ENCODE measurements around the gene CCNG1.
"Not testable (repeated sequence)": the region's sequence is repeated elsewhere in the genome, so short reads cannot be mapped to it uniquely, and the experiment has no call there.

Gene CCNG1

DNA sequence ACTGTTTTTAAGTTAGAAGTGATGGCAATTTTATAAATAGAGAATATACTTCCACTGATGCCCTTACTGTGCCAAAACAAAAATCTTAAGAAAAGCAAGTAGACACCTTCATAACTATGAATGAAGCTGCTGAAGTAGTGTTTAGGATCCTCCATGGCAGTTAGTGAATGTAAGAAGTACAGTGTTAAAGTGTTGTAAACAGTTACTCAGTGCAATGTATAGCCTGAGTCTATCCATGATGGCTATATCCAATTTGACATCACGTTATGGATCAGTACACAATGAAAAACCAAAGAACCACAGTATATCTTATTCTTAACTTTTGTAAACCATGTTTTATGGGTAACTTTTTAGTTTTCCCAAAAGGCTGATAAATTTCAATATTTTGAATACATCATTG, 7.1 kb downstream of the CCNG1 start:
- no peak for DNase-seq (ENCODE audit: low read depth)

DNA sequence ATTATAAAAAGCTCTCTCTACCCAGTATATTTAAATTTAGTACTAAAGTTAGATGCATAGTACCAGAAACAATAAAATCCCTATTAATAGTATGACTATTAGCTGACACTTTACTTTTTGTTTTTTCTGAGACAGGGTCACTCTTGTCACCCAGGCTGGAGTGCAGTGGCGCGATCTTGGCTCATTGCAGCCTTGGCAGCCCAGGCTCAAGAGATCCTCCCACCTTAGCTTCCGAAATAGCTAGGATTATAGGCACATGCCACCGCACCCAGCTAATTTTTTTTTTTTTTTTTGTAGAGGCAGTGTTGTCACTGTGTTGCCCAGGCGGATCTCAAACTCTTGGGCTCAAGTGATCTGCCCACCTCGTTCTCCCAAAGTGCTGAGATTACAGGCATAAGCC, 8.0 kb downstream of the CCNG1 start:
- DNase-seq (ENCODE audit: low read depth) = no peak

DNA sequence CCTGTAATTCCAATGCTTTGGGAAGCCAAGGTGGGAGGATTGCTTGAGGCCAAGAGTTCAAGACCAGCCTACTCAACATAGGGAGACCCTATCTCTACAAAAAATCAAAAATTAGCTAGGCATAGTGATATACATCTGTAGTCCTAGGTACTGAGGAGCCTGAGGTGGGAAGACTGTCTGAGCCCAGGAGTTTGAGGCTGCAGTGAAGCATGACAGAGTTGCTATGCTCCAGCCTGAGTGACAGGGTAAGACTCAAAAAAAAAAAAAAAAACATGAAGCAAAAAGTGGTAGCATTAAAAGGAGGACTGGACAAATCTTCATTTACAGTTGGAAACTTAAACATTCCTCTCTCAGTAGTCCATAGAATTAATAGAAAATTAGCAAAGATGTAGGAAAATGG, 9.8 kb downstream of the CCNG1 start:
- no peak for DNase-seq (ENCODE audit: low read depth)

DNA sequence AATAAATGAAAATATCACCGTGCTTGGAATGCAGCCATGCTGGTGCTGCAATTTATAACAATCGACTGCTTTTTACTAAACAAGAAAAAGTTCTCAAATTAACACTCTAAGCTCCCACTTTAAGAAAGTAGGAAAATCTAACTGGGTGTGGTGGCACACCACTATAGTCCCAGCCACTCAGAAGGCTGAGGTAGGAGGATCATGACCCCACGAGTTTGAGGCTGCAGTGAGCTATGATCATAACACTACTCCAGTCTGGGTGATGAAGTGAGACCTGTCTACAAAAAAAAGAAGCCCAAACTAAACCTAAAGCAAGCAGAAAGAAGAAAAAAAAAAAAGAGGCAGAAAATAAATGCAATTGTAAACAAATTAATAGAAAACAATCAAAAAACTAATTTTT, 10.5 kb downstream of the CCNG1 start:
- no peak for DNase-seq (ENCODE audit: low read depth)

DNA sequence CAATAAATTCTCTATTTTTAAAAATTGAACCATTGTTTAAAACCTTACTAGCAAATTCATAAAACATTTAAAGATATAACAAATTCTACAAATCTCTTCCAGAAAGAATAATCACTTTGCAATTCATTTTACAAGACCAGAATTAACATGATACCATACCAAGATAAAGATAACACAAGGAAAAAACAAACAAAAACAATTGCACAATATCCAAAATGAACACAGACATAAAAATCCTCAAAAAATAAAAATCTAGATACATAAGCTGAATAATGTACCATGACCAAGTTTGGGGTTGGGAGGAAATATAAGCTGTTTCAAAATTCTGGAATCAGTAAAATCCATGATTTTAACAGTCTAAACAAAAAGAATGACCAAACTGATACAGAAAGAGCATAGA, 11.1 kb downstream of the CCNG1 start:
- DNase-seq (ENCODE audit: low read depth) = no peak

DNA sequence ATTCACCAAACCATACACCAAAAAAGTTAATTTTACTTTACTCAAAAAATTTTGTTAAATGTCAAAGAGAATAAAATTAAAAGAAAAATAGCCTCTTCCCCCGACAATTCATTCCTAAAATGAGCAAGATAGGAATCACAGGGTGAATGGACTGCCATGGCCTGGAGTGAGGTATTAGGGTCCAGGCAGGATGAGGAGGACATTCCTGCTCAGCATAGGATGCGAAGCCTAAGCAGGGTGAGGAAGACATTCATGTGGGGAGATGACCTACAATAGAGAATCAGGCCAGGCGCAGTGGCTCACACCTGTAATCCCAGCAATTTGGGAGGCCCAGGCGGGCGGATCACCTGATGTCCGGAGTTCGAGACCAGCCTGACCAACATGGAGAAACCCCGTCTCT, 14.1 kb downstream of the CCNG1 start:
- no peak for DNase-seq (ENCODE audit: low read depth)

DNA sequence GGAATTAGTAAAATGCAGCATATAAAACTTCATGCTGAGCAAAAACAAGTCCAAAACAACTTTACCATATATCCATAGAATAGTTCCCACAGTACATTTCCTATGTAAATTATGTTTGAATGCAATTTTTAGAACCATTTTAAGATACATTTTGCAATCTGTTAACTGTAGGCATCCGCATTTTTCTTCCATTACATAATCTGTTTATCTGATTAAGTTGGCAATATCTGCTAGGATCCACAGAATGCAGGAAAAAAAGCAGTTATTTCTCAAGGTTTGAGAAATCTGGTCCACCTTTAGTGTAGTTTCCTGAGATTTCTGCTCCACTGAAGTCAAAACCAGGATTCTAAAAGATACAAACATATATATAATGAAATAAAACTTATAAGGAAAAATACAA, 16.3 kb downstream of the CCNG1 start:
- no peak for DNase-seq (ENCODE audit: low read depth)

DNA sequence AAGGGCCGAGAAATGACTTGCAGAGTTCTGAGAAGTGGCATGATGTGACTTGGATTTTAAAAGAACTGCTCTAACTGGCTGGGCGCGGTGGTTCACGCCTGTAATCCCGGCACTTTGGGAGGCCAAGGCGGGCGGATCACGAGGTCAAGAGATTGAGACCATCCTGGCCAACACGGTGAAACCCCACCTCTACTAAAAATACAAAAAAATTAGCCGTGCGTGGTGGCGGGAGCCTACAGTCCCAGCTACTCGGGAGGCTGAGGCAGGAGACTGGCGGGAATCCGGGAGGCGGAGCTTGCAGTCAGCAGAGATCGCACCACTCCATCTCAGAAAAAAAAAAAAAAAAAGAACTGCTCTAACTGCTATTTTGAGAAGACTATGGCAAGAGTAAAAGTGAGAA, 18.0 kb downstream of the CCNG1 start:
- DNase-seq (ENCODE audit: low read depth) = not testable (repeated sequence)

DNA sequence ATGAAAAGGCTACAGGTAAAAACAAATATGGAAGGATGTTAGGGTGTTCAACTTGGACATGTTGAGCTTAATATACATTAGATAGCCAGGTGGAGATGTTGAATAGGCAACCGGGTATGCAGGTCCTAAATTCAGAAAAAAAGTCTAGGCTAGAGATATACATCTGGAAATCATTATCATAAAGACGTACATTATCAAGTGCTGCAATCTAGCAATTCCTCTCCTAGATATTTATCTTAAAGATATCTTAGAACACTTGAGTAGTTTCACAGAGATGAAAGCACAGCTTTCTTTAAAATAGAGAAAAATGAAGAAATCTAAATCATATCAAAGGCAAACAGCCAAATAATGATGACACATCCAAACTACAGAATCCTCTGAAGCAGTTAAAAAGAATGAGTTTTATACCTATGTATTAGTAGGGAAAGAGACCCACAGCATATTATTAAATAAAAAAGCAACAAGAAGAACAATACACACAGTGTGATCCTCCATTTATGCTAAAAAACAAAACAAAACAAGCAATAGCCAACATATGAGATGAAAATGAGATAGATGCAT, 18.7 kb downstream of the CCNG1 start:
- DNase-seq (ENCODE audit: low read depth) = no peak

DNA sequence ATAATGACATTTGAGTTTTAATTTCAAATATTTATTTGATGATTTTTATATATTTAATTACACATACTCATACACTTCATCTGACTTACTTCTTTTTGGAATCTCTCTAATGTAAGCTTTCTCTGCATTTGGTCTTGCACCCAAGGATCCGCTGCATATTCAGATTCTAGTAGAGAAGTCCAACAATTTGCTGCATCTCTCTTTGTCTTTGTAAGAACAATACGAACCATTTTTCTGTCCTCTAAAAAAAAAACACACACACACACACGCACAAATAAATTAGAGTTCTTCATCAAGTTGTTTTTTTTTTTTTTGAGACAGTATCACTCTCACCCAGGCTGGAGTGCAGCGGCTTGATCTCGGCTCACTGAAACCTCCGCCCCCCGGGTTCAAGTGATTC, 19.4 kb downstream of the CCNG1 start:
- DNase-seq (ENCODE audit: low read depth) = no peak

DNA sequence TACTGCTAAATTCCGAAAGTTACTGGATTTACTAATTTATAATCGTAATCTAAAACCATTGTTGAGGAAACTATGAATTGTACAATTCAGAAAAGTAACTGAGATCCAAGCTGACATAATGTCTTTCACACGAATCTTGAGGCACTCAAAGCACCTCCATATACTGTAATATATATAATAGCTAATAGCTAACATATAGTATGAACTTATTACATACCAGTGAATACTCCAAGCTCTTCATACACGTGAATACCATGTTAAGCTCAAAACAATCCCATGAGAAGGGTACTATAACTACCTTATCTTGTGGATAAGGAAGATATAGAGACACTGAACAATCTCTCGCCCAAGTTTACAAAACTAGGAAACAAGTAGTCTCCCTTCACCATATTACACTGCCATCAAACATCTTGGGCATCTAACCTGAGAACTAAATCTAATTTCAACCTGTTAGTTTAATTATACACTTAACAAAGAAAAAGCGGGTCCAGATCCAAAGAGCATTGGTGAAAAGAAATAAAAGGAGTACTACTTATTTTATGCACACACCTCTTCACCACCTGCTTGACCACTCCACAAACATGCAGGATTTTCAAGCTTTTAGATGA, 21.5 kb downstream of the CCNG1 start:
- DNase-seq (ENCODE audit: low read depth) = no peak

DNA sequence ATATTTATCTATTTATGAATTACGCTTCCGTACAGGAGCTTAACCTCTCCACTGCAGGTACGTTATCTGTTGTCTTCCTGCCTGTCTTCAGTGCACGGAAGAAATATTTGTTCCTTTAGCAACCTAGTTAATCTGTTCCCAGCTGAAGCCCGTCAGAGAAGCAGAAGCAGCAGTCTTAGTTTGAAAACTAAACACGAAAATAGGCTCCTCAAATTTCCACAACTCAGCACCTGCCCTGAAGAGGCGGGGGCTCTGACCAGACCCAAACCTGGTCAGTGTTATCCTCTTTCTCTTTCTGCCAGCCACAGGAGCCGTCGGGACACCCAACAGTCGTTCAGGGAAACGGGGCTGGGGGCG, 22.0 kb downstream of the CCNG1 start:
- DNase-seq (ENCODE audit: low read depth) = no peak

DNA sequence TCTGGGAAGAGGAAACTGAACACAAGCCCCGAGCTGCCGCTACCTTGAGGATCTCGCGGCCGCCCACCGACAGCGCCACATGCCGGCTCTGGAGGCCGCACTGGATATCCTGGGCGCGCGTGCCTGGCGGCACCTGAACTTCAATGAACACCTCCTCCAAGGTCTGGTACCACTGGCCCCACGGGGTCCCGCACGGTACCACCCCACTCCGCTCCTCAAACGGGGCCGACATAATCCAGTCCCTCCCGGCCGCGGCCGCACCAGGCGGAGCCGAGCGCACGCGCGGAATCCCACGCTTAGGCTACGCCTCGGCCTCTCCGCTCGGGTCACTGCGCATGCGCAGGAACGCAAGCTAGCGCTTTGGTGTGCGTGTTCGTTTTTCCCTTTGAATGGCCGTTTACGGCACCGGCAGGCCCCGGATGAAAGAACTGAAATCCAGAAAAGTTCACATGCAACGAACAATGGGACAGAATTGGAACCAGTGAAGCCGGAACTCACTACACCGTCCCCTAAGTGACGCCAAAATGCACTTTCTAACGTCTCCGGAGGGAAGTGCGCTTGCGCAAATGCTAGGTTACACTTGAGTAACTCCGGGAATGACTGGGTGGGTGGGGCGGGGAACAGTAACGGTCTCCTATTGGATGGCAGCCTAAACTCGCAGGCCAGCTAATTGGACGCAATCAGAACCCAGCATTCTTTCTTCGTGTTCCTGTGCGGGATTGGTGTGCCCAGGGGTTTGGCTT, 22.6 kb downstream of the CCNG1 start, which contains the start of gene NUDCD2:
Gene NUDCD2 (minus strand): TSS at position 284 of the 743 bp plus-strand sequence. CDS start 52 bp downstream, at position 232.
- peak; percentile 92 for DNase-seq (ENCODE audit: low read depth)

DNA sequence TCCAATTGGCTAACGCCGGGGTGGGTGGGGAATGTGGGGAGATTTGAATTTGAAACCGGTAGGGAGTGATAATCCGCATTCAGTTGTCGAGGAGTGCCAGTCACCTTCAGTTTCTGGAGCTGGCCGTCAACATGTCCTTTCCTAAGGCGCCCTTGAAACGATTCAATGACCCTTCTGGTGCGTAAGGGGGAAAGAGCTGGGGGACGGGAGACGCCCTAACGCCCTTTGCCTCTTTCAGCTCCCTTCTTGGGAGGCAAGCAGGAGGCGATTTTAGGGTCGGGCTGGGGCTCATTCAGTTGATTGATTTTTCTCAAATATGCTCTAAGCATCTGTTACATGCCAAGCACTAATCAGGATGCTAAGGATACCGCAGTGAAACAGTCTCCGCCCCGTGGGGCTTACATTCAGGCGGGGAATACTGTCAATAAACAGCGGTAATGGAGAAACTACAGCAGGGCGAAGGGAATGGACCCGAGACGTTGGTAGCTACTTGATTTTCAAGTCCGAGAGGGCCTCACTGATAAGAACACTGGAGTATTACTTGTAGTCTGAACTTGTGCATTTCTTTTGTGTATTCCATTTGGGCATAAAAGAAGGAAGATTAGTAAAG, 23.3 kb downstream of the CCNG1 start, which contains the start of gene HMMR:
Gene HMMR (plus strand): TSS at position 71 of the 610 bp plus-strand sequence. CDS start 61 bp downstream, at position 132.
- no peak for DNase-seq (ENCODE audit: low read depth)

DNA sequence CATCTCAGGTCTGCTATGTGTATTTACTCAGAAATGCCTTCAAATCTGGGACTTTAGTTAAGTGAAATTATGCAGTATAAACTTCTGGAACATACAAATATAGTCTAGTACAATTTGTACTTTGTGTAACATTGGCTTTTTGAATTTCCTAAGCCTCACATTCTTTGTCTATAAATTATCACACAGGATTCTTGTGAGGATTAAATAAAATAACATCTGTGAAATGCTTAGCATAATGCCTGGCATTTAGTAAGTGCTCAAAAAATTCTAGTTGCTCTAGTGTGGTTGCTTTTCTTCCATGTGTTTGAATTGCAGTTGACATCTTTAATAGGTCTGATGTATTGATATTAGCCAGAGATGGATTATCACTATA, 25.7 kb downstream of the CCNG1 start:
- DNase-seq (ENCODE audit: low read depth) = no peak

DNA sequence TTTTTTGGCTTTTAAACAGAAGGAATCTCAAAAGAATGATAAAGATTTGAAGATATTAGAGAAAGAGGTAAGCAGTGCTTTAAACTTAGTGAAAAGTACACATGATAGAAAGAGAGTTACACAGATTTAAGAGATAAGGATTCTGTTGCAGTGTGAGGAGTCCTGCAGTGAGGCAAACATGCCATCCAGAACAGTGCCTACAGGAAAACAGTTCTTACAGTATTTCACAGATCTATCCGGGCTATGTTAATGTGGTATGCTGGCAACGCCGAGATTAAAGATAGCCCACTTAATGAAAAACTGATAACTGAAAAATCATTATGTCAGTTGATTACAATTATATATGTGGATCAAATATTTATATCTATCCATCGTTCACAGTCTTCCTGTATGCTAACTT, 30.3 kb downstream of the CCNG1 start:
- DNase-seq (ENCODE audit: low read depth) = no peak

DNA sequence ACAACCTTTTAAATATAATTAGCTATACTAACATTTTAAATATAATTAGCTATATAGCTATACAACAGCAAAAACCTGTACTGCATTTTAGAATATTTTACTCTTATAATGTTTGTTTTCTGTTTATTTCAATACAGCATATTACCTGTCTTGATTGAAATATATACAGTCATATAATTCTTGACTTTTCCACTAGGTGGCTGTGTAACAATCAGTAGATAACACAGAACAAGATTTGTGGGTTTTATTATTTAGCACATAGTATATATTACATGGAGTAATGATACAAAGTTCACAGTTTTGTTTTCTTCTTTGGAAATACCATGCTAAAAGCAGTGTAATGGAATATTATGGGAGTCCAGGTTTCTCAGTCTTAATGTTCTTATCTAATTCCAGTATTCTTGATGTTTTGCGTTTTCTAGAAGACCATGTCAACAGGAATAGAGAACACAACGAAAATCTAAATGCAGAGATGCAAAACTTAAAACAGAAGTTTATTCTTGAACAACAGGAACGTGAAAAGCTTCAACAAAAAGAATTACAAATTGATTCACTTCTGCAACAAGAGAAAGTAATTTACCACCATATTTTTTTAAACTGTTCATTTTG, 36.3 kb downstream of the CCNG1 start:
- no peak for DNase-seq (ENCODE audit: low read depth)

DNA sequence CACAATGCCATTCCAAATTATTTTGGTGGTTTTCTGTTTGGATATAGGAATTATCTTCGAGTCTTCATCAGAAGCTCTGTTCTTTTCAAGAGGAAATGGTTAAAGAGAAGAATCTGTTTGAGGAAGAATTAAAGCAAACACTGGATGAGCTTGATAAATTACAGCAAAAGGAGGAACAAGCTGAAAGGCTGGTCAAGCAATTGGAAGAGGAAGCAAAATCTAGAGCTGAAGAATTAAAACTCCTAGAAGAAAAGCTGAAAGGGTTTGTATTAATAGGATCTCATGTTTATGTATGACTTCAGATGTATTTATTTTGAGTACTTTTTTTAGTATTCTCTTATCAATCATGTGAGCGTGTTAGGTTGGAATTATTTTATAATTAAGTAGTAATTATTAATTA, 38.0 kb downstream of the CCNG1 start:
- no peak for DNase-seq (ENCODE audit: low read depth)

DNA sequence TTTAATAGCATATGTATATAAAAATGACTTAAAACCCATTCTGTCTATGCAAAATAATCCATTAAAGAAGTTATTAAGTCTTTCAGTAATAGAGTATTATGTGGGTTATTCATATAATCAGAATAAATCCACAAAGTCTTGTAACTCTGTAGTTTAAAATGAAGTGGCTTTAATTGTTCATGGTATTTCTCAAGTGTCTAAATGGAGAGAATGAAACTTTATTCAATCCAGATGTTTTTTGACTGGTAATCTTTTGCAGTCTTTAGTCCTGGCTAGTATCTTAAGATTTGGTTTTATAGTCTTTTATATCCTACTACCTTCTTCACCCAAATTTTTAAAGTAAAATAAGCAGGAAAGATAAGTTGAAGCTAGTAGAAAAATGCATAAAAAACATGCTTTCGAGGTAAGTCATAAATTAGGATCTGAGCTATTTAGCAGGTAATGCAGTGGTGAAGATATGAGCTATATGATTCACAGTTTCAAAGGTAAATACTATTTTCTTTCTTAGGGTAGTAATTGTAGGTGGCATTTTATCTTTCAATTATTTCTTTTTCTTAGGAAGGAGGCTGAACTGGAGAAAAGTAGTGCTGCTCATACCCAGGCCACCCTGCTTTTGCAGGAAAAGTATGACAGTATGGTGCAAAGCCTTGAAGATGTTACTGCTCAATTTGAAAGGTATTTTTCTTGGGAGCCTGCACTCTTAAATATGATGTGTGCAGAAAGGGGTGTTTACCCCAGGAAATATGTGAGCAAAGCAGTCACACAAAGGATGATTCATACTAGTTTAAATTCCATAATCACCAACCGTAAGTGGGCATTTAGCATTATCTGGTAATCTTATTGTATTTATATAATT, 41.0 kb downstream of the CCNG1 start:
- no peak for DNase-seq (ENCODE audit: low read depth)

DNA sequence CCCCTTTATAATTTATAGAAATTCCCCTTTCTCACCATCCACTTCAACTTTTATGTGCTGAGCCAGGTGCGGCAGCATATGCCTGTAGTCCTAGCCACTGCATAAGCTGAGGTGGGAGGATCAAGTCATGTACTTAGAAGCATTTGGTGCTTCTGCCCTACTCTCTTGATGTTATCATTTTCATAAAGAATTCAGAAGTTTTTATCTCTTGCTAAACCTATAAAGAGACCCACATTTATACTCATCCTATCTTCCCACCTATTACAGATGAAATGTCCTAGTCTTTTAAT, 41.5 kb downstream of the CCNG1 start:
- no peak for DNase-seq (ENCODE audit: low read depth)

DNA sequence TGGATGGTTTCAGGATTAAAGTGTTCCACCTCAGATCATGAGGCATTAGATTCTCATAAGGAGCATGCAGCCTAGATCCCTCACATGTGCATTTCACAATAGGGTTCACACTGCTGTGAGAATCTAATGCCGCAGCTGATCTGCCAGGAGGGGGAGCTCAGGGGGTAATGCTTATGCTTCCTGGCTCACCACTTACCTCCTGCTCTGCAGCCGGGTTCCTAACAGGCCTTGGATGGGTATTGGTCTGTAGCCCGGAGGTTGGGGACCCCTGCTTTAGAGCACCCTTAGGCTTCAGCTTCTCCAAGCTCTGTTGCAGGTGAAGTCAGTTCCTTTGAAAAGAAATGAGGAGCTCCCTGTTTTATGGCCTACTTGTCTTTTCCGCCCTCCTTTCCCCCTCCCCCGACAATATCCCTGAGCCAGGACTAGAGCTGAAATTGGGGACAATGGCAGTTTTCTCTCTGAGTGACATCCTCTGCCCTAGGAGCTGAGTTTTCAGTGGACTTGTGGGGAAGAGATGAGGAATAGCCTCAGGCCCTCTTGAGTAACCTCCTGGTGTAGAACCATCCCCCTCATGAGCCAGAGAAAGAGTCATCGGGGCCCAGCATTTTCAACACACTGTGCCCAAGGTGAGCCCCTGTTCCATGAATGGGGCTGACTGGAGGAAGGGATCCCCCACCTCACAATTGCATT, 51.8 kb downstream of the CCNG1 start:
- no peak for DNase-seq (ENCODE audit: low read depth)

DNA sequence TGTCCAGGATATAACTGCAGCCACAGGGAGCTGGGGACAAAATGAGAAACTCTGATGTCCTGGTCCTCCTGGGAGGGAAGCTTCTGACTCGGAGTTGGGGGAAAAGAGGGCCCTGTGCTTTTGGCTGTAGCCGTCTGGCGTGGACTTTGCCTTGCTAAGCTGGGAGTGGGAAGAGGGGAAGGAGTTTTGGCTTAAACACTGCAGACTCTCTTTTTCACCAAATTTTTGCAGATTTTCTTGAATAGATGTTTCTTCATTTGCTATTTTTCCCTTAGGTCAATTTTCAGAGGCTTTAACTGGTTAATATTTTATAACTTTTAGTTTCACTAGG, 52.3 kb downstream of the CCNG1 start:
- DNase-seq (ENCODE audit: low read depth) = no peak
